H1 (cell line): ENCODE data around the gene CANX. TPM values are rescaled to one million over a fixed set of nuclear protein-coding genes. Genes with fewer than 3 reads are reported as not detected.

Experiments used
- CTCF ChIA-PET: fragments of 300-600 bp; sonication (Branson Sonifier 250); formaldehyde crosslinking; loops from one replicate; lab custom pipeline; 2021; ENCODE audit not compliant: partially characterized antibody; lab: Charles Lee
- POLR2A ChIA-PET: fragments of 300-600 bp; sonication (Branson Sonifier 250); formaldehyde crosslinking; loops from one replicate; lab custom pipeline; 2021; ENCODE audit warnings: inconsistent platforms; ENCODE audit not compliant: partially characterized antibody; lab: Charles Lee
- DNase-seq, 2 experiments: peaks; one replicate each; pipeline versions ENCODE4 v3.0.0 to v3.0.0-alpha.2; 2010 to 2022; ENCODE audit warnings: low spot score in 2 of 2, low read depth in 1 of 2, mixed read lengths in 1 of 2
- FAIRE-seq: peaks from 2 replicates; lab custom pipeline; 2011; peaks lifted over from hg19 to GRCh38; lab: Jason Lieb, UNC
- H2AFZ ChIP-seq: 2 replicates; pipeline ENCODE4 v1.8.1; 2012; ENCODE audit warnings: low read length, inconsistent platforms
- H2AK5ac ChIP-seq: 2 replicates; pipeline ENCODE4 v1.6.1; 2013; ENCODE audit warnings: low read depth, low read length
- H2BK120ac ChIP-seq: replicated peaks from 2 replicates; pipeline ENCODE3; 2013; ENCODE audit warnings: low read depth, low read length, inconsistent platforms
- H2BK12ac ChIP-seq: 2 replicates; pipeline ENCODE4 v1.6.1; 2013; ENCODE audit warnings: low read depth, low read length
- H2BK15ac ChIP-seq: 2 replicates; pipeline ENCODE4 v1.6.1; 2013; ENCODE audit warnings: low read length
- H2BK20ac ChIP-seq: 2 replicates; pipeline ENCODE4 v1.6.1; 2013; ENCODE audit warnings: low read length
- H2BK5ac ChIP-seq: 2 replicates; pipeline ENCODE4 v1.6.1; 2013; ENCODE audit warnings: low read depth, low read length
- H3K14ac ChIP-seq: 2 replicates; pipeline ENCODE4 v1.6.1; 2013; ENCODE audit warnings: inconsistent platforms; ENCODE audit not compliant: insufficient read length
- H3K18ac ChIP-seq: 2 replicates; pipeline ENCODE4 v1.6.1; 2013; ENCODE audit warnings: low read length; ENCODE audit errors: extremely low read depth
- H3K23ac ChIP-seq: 2 replicates; pipeline ENCODE4 v1.6.1; 2013; ENCODE audit warnings: inconsistent platforms; ENCODE audit not compliant: insufficient read length
- H3K23me2 ChIP-seq: 2 replicates; pipeline ENCODE4 v1.6.1; 2013; ENCODE audit warnings: low read depth, low read length
- H3K27ac ChIP-seq: 2 replicates; pipeline ENCODE4 v1.6.1; 2011; ENCODE audit warnings: low read depth, low read length, inconsistent platforms
- H3K27me3 ChIP-seq, 4 experiments: replicated peaks in 1 of 4; 1 replicate in 1 of 4; 2 replicates in 3 of 4; pipeline versions ENCODE4 v1.6.1 to v1.8.1; 2011 to 2013; ENCODE audit warnings: low read length in 3 of 4, mild to moderate bottlenecking in 3 of 4, inconsistent platforms in 2 of 4, mixed read lengths in 2 of 4, moderate library complexity in 1 of 4; ENCODE audit not compliant: control insufficient read depth in 3 of 4, insufficient read depth in 3 of 4; ENCODE audit errors: extremely low read depth in 1 of 4
- H3K36me3 ChIP-seq, 4 experiments: 2 replicates each; pipeline versions ENCODE4 v1.6.1 to v1.8.1; 2011 to 2013; ENCODE audit warnings: mild to moderate bottlenecking in 4 of 4, low read length in 3 of 4, moderate library complexity in 2 of 4, control low read depth in 1 of 4, inconsistent platforms in 1 of 4; ENCODE audit not compliant: insufficient read depth in 4 of 4, control insufficient read depth in 2 of 4
- H3K4ac ChIP-seq: replicated peaks from 2 replicates; pipeline ENCODE3; 2013; ENCODE audit warnings: low read length, low read depth, mixed read lengths, inconsistent platforms; ENCODE audit not compliant: insufficient read length
- H3K4me1 ChIP-seq, 4 experiments: replicated peaks in 1 of 4; 1 replicate in 1 of 4; 2 replicates in 3 of 4; pipeline versions ENCODE4 v1.6.1 to v1.8.1; 2011 to 2013; ENCODE audit warnings: low read length in 3 of 4, inconsistent platforms in 2 of 4, mixed read lengths in 1 of 4; ENCODE audit not compliant: insufficient read depth in 4 of 4, control insufficient read depth in 3 of 4
- H3K4me2 ChIP-seq, 2 experiments: 2 replicates each; pipeline versions ENCODE4 v1.6.1 to v1.8.1; 2011 to 2013; ENCODE audit warnings: low read depth in 2 of 2, low read length in 2 of 2, control low read depth in 1 of 2, inconsistent platforms in 1 of 2, mild to moderate bottlenecking in 1 of 2; ENCODE audit not compliant: insufficient read depth in 1 of 2
- H3K4me3 ChIP-seq, 4 experiments: fragments of 200-600, 300-600 bp in 1 of 4; sonication (generic), shearing (Covaris generic), sonication (Bioruptor Twin) in 1 of 4; 2 replicates each; pipeline versions ENCODE4 v1.5.1 to v1.8.1; 2011 to 2016; ENCODE audit warnings: low read length in 4 of 4, low read depth in 3 of 4, control low read depth in 2 of 4, inconsistent platforms in 2 of 4, mild to moderate bottlenecking in 2 of 4, mixed read lengths in 1 of 4, moderate library complexity in 1 of 4; ENCODE audit not compliant: insufficient read depth in 2 of 4; ENCODE audit errors: extremely low read depth in 1 of 4
- H3K56ac ChIP-seq: replicated peaks from 2 replicates; pipeline ENCODE3; 2013; ENCODE audit warnings: low read depth, mild to moderate bottlenecking, mixed read lengths, low read length, inconsistent platforms; ENCODE audit not compliant: insufficient read length
- H3K79me1 ChIP-seq: 2 replicates; pipeline ENCODE4 v1.6.1; 2013; ENCODE audit warnings: low read depth, low read length, control low read depth
- H3K79me2 ChIP-seq, 2 experiments: 2 replicates each; pipeline versions ENCODE4 v1.6.1 to v1.8.1; 2012 to 2013; ENCODE audit warnings: low read length in 2 of 2, mild to moderate bottlenecking in 2 of 2, inconsistent platforms in 1 of 2; ENCODE audit not compliant: insufficient read depth in 2 of 2, control insufficient read depth in 1 of 2
- H3K9ac ChIP-seq, 4 experiments: replicated peaks in 1 of 4; 1 replicate in 1 of 4; 2 replicates in 3 of 4; pipeline versions ENCODE4 v1.6.1 to v1.8.1; 2011 to 2013; ENCODE audit warnings: low read depth in 3 of 4, low read length in 3 of 4, control low read depth in 2 of 4, mild to moderate bottlenecking in 2 of 4, moderate library complexity in 2 of 4, inconsistent platforms in 1 of 4; ENCODE audit errors: extremely low read depth in 1 of 4
- H3K9me3 ChIP-seq, 2 experiments: 2 replicates each; pipeline versions ENCODE4 v1.6.1 to v1.8.1; 2012 to 2013; ENCODE audit warnings: mild to moderate bottlenecking in 2 of 2, moderate library complexity in 2 of 2, control low read depth in 1 of 2, inconsistent platforms in 1 of 2, low read depth in 1 of 2, low read length in 1 of 2, mixed read lengths in 1 of 2; ENCODE audit not compliant: insufficient read depth in 2 of 2
- H4K20me1 ChIP-seq, 2 experiments: replicated peaks in 1 of 2; 2 replicates each; pipeline versions ENCODE3 to v1.8.1; 2011 to 2013; ENCODE audit warnings: inconsistent platforms in 2 of 2, low read length in 2 of 2, mild to moderate bottlenecking in 1 of 2; ENCODE audit not compliant: insufficient read depth in 2 of 2, control insufficient read depth in 1 of 2
- H4K5ac ChIP-seq: 2 replicates; pipeline ENCODE4 v1.6.1; 2013; ENCODE audit warnings: low read length, low read depth, mixed read lengths, inconsistent platforms; ENCODE audit not compliant: insufficient read length
- H4K8ac ChIP-seq: 2 replicates; pipeline ENCODE4 v1.8.0; 2013; ENCODE audit warnings: mild to moderate bottlenecking, moderate library complexity, low read length, inconsistent platforms; ENCODE audit not compliant: insufficient read depth; ENCODE audit errors: extremely low read depth
- H4K91ac ChIP-seq: replicated peaks from 2 replicates; pipeline ENCODE3; 2013; ENCODE audit warnings: low read length, mixed read lengths, inconsistent platforms; ENCODE audit not compliant: insufficient read length
- CBX8 ChIP-seq: fragments of 300-800, 300-1000 bp; sonication (generic); IDR thresholded peaks from 2 replicates; pipeline ENCODE4 v1.7.1; 2016; ENCODE audit warnings: low read depth, low read length, borderline replicate concordance
- JUND ChIP-seq: IDR thresholded peaks from 2 replicates; pipeline ENCODE4 v1.6.1; 2011; ENCODE audit warnings: mild to moderate bottlenecking, improper control_type of control experiment, low read length
- TCF12 ChIP-seq: IDR thresholded peaks from 2 replicates; pipeline ENCODE4 v1.6.1; 2011; ENCODE audit warnings: low read depth, mild to moderate bottlenecking, low read length
- ZNF274 ChIP-seq: IDR thresholded peaks from 2 replicates; pipeline ENCODE4 v1.7.0; 2012; ENCODE audit warnings: low read length, borderline replicate concordance; ENCODE audit errors: extremely low read depth
- WGBS, 2 experiments: shearing (Covaris generic) in 1 of 2; methylation state at CpG; one replicate each; pipeline versions ENCODE4 v1.1.6 to v1.1.7; 2013 to 2015; ENCODE audit warnings: low lambda C conversion rate in 2 of 2, mixed read lengths in 2 of 2, inconsistent platforms in 1 of 2, low coverage in 1 of 2, missing lambda C conversion rate in 1 of 2; ENCODE audit not compliant: insufficient replicate concordance in 2 of 2, insufficient coverage in 1 of 2, insufficient read length in 1 of 2; ENCODE audit errors: extremely low coverage in 1 of 2, missing lambda C conversion rate in 1 of 2; 5-methylcytosine and 5-hydroxymethylcytosine counted together
- polyA plus RNA-seq, 7 experiments: library from polyadenylated mRNA; depleted of rRNA in 3 of 7; stranded (reverse) in 5 of 7; unstranded in 2 of 7; fragments of >200 nt in 5 of 7; fragments of 200-250 nt in 2 of 7; gene quantifications; 1 replicate in 5 of 7; 2 replicates in 1 of 7; 4 replicates in 1 of 7; pipeline versions ENCODE4 v1.2.1 to v1.2.3, GENCODE V29; 2011 to 2013; ENCODE audit warnings: missing spikeins in 2 of 7, mixed read lengths in 2 of 7
- total RNA-seq: library from RNA; stranded (reverse); fragmentation: NEBNext Ultra II Directional; extraction: Animal tissue kit (Norgen Biotek cat#: 25700); gene quantifications from 2 replicates; pipeline ENCODE4 v1.2.1, GENCODE V29; 2021

Gene CANX
- total and polyA plus RNA-seq, 2 of the 8 experiments (the other 6 are each of a cell fraction or from before 2014, with no cell fraction given) = 136 to 691 TPM

DNA sequence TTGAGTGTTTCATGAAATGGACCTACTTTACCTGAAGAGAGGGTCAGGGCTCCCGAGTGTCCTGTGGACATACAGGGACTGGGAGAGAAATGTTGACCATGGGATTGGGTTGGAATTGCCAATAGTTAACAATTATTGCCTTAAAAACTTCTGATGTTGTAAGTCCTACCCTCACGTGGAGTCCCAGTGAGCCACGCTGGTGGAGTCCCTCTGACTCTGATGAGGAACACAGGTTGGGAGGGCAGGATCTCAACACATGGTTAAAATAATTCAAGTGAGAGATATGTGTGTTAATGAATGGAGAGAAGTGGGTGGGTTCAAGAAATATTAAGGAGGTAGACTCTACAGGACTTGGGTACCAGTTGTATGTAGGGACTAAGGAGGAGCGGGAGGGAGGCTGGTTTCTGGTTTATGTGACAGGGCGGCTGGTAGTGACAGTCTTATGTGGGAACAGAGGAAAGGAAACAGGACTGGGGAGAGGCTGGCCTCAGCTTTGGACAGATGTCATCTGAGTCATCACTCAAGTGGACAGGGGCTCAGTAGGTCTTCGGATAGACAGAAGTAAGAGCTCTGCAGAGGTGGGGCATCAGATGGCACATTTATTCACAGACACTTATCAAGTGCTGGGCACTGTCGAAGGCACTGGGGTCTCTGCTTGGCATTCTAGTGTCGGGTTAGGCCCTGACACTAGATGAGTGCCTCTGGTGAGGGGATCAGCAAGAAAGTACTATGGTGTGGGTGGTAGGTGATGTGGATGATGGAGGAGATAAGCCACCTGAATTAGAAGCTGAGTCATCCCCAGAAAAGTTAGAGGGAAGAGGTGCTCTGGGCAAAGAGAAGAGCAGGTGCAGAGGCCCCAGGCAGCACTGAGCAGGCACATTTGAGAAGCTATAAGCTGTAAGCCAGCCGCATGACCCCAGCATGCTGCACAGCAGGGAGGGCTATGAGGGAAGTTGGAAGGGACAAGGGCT is 61.1 kb downstream of the CANX start:
- no peak overlapping the region for H2AFZ ChIP-seq
- H3K4ac ChIP-seq = no peak overlapping the region
- H2BK20ac ChIP-seq = no peak overlapping the region
- H4K20me1 ChIP-seq = peaks cover 28 to 31% of the 10 kb centered on the region in 2 experiments
- no peaks in the 10 kb centered on the region for H3K23me2 ChIP-seq
- DNase-seq (no peak), FAIRE-seq (no peak)
- H4K91ac ChIP-seq = no peak overlapping the region
- no peaks in the 10 kb centered on the region for H3K9me3 ChIP-seq
- no peak overlapping the region for H4K8ac ChIP-seq
- no peak overlapping the region for H3K4me2 ChIP-seq
- WGBS, 2 experiments = 88% methylated on average over 9 of the region's 9 CpGs; no CpG with 5 or more reads in 1 of the 2 experiments
- POLR2A ChIA-PET = interaction anchor here (2.6 kb wide), 1 partner anchor 136 kb away, joined by 8 read pairs; the partner anchor contains the start of gene HNRNPH1
- peaks cover 3 to 21% (median 7%) of the 10 kb centered on the region in 4 experiments for H3K4me1 ChIP-seq
- no peak overlapping the region for H2BK120ac ChIP-seq
- no peaks in the 10 kb centered on the region for H3K36me3 ChIP-seq
- no peak overlapping the region for H4K5ac ChIP-seq
- H3K27me3 ChIP-seq = no peaks in the 10 kb centered on the region
- no peak overlapping the region for H3K27ac ChIP-seq
- H3K56ac ChIP-seq = no peak overlapping the region
- H3K79me2 ChIP-seq = peaks cover 3 to 78% of the 10 kb centered on the region in 2 experiments; a peak in 3 of 4 replicates
- CTCF ChIA-PET = interaction anchor here (1.2 to 4.9 kb wide), 3 partner anchors 9 to 68 kb away, joined by 3 to 23 read pairs (median 3); no protein-coding TSS in a partner anchor
- H2AK5ac ChIP-seq = no peak overlapping the region
- H3K9ac ChIP-seq = no peak overlapping the region; a peak in 2 of 7 replicates
- H2BK5ac ChIP-seq = no peak overlapping the region; the same call in 1 of the 2 replicates
- peak overlapping the region; percentile 60; the same call in 1 of the 2 replicates for H2BK12ac ChIP-seq
- peak overlapping the region; percentile 32; the same call in 1 of the 2 replicates for H3K18ac ChIP-seq
- peaks cover 24% of the 10 kb centered on the region for H3K79me1 ChIP-seq
- no peak overlapping the region for H2BK15ac ChIP-seq
- H3K23ac ChIP-seq = no peak overlapping the region
- H3K4me3 ChIP-seq = no peak overlapping the region
- TF ChIP-seq JUND (no peak), CBX8 (no peak), TCF12 (no peak), ZNF274 (no peak)
- no peak overlapping the region for H3K14ac ChIP-seq
